Measurements from ENCODE around the gene LUZP1.

GRCh38 chr1:23208527-23208926 is 39.9 kb upstream of the LUZP1 start:
- no peak for TF ChIP-seq YY1 (IDR thresholded peaks at IDR 0.05; ENCODE audit: insufficient read depth, insufficient read length)
- TF ChIP-seq SUZ12 (IDR thresholded peaks at IDR 0.05; ENCODE audit: extremely low read depth, insufficient read depth, insufficient read length), result no peak
